Measurements from ENCODE around the gene SETD4.

SETD4 gene

GRCh38 chr21:36008505-36008904, 51.8 kb downstream of the SETD4 start:
- no peak for DNase-seq (ENCODE audit: low spot score)

DNA sequence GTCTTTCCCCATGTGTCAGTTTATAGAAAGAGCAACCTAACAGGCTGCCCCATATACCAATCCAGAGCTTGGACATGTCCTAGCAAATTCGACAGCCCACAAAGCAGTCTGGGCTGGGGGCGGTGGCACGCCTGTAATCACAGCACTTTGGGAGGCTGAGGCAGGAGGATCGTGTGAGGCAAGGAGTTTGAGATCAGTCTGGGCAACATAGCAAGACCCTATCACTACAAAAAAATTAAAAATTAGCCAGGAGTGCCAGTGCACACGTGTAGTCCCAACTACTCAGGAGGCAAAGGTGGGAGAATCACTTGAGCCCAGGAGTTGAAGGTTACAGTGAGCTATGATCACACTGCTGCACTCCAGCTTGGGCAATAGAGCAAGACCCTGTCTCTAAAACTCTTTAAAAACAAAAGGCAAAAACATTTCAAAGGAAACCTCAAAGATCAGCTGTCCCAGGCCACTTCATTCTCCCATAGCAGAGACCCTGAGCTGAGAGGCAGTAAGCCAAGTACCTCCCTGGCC, 54.4 kb downstream of the SETD4 start:
- DNase-seq (ENCODE audit: low spot score): no peak

DNA sequence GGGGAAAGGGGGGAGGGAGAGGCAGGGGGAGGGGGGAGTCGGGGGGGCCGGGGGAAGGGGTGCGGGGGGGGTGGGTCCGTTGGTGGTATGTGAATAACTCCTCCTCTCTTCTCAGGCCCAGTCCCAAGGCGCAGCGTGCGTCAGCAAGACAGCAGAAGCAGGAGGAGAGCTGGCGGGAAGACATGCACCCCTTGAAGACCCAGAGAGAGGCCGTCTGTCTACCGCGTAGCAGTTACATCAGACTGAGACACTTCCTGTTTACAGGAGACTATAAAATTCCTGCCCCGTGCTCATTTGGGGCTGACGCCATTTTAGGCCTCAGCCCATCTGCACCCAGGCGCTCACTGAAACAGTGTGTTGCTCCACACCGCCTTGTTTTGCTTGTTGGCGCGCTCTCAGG, 55.3 kb downstream of the SETD4 start:
- DNase-seq (ENCODE audit: low spot score): no peak

- DNase-seq (ENCODE audit: low spot score): no peak
These were observed 55.9 kb downstream of the SETD4 start for GRCh38 chr21:36004441-36004840.

- no peak for DNase-seq (ENCODE audit: low spot score)
These were observed 56.5 kb downstream of the SETD4 start for GRCh38 chr21:36003776-36004175.

GRCh38 chr21:35996217-35996616, 64.1 kb downstream of the SETD4 start:
- DNase-seq (ENCODE audit: low spot score): no peak

DNA sequence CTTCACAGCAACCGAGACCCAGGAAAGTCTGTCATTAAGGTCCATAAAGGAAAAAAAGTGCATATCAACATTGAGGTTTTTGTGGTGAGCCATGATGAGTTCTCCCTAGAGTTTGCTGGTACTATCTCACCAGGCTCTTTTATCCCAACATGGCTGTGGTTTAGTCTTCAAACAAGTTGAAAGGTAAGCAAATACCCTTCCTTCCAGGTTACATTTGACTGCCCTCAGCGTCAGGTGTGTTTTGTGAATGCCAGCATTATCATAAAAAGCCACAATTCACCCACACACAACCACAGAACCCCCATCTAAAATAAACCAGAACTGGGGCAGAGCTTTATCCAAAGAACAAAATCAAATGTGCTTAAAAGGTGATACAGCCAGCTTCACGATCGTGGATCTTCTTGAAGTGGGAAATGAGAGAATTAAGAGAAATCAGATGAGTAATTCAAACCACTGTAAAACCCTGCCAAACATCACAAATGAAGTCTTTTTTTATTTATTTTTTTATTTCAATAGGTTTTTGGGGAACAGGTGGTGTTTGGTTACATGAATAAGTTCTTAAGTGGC, 64.7 kb downstream of the SETD4 start:
- DNase-seq (ENCODE audit: low spot score): no peak

- no peak for DNase-seq (ENCODE audit: low spot score)
These were observed 65.7 kb downstream of the SETD4 start for GRCh38 chr21:35994613-35995012.

- DNase-seq (ENCODE audit: low spot score): no peak
These were observed 66.3 kb downstream of the SETD4 start for GRCh38 chr21:35993875-35994490.

DNA sequence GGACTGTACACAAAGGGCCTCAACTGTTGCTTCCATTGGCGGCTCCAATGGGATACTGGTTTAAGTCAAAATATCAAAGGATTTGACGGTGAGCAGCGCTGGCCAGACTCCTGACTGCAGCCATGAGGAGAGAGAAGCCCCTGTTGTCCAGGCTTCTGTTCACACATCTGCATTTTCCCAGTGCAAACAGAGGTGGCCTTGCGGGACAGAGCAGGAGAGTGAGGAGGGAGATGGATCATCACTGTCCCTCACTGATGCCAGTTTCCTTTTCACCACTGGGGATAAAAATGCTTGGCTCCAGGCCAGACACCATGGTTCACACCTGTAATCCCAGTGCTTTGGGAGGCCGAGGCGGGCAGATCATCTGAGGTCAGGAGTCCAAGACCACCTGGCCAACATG, 69.2 kb downstream of the SETD4 start:
- DNase-seq (ENCODE audit: low spot score): no peak

- DNase-seq (ENCODE audit: low spot score): no peak
These were observed 69.7 kb downstream of the SETD4 start for GRCh38 chr21:35990609-35991008.

- no peak for DNase-seq (ENCODE audit: low spot score)
These were observed 71.1 kb downstream of the SETD4 start for GRCh38 chr21:35989138-35989735.

DNA sequence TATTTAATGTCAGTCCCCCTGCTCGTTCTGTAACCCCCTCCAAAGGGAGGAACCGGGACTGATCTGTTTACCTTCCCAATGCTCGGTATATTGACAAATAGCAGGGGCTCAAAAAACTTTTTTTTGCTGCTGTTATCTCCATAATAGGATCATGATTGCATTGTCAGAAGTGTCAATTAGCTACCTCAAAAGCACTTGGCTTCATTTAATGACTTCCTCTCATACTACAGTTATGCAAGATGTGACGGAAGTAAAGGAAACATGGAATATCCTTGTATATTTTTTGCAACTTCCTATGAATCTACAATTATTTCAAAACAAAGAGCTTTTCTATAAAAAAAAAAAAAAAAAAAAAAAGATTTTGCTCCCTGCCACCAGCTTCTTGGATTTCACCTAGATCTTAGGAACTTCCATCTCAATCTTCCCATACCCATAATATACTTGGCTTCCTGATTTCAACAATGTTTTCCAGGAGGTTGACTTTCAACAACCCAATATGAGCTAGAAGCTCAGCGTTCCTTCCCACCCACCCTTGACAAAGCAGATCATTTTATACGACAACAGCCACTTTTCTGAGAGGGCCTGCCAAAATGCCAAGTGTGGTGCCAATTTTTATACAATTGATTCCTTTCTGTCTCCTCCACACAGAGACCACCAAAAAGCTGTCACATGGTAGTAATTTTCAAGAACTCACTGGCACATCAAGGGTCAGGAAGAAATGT, 71.7 kb downstream of the SETD4 start:
- DNase-seq (ENCODE audit: low spot score): no peak

GRCh38 chr21:35987475-35987874, 72.9 kb downstream of the SETD4 start:
- no peak for DNase-seq (ENCODE audit: low spot score)

DNA sequence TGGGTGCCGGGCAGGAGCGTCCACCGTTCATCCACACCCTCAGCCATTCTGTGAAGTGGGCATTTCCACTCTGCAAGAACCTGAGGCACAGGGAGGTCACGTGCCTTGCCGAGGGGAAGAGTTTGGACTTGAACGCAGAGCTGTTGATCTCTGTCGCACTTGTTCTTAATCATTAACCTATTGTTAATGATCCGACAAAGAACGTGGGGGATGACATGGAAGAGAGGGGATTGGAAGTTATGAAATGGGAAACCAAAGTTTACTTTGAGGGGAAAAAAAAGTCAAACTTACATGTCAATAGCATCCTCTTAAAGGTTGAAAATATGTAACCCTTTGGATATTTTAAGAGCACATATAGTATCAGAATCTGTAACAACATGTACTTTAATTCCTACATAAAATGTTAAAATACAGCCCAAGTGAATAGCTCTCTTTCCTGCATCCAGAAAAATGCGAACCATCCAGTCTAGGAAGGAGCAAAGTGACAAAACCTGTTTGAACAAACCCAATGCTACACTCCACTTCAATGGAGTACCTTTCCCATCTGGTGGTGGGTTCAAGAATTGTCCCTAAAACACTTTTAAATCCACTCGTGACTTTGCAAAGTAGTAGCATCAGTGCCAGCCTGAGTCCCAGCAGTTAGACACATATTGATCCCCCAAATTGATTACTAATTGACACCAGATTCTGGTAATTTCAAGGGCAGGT, 75.5 kb downstream of the SETD4 start:
- DNase-seq (ENCODE audit: low spot score): no peak

Data from iPS-NIHi11 (cell line).